HG02870 (cell line): ENCODE data around the gene DYNLT2.

Experiments
- ATAC-seq: cut with Tn5 transposase; IDR thresholded peaks from one replicate; pipeline ENCODE4 v1.9.1; 2021; ENCODE audit warnings: mild to moderate bottlenecking, moderate library complexity; ENCODE audit not compliant: unreplicated experiment

DYNLT2 gene

GRCh38 chr6:169751242-169752073, at the start of gene DYNLT2, which contains the start of gene ERMARD:
Gene DYNLT2 (minus strand): TSS chr6:169751572. CDS start chr6:169751458, 114 bp downstream.
Gene ERMARD (plus strand): TSS chr6:169751622. CDS start chr6:169751658, 36 bp downstream.
- ATAC-seq = peak; percentile 88

DNA sequence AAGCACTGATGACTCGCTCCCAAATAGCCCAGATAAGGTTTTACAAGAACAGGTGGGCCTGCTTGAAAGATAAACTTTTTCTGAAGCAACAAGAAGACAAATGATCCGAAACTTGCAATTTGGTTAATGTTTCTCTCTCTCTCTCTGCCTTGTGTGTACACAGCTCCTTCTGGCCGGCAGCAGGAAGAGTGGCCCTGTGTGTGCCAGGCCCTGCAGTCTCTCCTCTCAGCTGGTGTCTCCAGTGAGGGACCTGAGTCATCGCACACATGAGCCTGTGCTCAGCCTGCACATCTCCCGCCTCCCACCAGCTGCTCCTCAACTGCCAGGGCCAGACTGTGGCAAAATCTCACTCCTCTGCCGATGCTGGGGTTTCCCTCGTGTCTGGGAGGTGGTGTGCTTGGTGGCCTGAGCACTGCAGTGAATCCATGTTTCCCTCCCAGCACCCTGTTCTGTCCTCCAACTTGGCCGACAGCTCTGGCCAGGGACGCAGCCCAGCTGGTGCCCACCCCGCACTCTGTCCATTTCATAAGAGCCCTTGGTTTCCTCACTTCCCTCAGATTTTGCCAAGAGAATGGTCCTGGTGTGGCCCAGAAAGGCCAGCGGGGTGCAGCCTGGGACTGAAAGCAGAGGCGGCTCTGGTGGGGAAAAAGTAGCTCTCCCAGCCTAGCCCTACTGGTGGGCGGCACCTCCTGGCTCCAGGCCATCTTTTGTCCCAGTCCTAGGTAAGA, 49.5 kb upstream of the DYNLT2 start:
- ATAC-seq = no peak

DNA sequence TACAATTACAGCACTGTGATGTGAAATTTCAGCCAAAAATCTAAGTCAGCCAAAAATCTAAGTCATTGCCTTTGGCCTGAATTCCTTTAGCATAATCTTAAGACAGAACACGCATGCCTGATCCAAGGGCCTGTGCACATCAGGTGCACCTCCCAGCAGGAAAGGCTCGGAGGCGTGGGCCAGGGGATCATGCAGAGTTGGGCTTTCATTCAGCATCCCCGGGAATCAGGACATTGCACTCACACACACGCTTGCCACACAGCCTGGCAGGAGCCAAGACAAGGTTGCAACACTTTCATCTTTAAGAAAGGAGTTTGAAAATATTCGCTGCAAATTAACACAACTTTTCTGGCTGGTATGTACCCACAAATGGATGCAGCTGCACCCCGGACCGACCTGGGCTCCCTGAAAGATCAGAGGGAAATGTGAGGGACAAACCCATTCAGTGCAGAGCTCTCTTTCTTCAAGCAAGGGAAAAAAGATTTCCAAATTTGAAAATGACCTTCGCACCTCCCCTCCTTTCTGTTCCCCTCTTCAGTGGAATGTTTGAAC, 48.8 kb upstream of the DYNLT2 start:
- ATAC-seq = no peak

- ATAC-seq = no peak
These were observed 48.1 kb upstream of the DYNLT2 start for GRCh38 chr6:169799474-169799926.

DNA sequence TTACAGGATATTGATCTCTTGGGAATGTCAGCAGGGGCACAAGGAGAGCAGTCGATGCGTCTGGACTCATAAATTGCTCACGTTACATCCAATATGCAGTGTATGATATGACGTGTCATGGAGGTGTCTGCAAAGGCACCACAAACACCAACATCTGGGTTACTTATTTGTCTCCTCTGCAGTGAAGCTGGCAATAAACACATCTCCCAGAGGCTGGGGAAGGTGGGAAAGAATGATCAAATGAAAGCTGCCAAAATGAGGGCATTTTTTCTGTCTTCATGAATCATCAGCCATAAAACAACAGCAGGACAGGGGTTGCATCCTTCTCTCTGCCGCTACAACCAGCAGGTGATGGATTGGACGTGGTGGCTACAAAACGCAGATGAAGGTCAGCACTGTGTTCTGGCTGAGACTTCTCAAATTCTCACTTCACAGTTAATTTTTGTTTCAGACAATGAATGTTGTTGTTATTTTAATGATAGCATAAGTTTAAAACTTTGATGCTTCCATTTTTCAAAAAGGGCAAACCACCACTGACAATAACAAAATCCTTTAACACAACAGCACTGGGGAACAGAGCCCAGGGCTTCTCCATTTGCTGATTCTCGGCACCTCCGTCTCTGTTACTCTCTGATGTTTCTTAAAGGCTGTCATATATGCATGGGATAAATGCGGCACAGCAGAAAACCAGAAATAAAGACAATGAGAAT, 47.5 kb upstream of the DYNLT2 start:
- ATAC-seq = no peak

- no peak for ATAC-seq
These were observed 43.8 kb upstream of the DYNLT2 start for GRCh38 chr6:169795196-169795595.

DNA sequence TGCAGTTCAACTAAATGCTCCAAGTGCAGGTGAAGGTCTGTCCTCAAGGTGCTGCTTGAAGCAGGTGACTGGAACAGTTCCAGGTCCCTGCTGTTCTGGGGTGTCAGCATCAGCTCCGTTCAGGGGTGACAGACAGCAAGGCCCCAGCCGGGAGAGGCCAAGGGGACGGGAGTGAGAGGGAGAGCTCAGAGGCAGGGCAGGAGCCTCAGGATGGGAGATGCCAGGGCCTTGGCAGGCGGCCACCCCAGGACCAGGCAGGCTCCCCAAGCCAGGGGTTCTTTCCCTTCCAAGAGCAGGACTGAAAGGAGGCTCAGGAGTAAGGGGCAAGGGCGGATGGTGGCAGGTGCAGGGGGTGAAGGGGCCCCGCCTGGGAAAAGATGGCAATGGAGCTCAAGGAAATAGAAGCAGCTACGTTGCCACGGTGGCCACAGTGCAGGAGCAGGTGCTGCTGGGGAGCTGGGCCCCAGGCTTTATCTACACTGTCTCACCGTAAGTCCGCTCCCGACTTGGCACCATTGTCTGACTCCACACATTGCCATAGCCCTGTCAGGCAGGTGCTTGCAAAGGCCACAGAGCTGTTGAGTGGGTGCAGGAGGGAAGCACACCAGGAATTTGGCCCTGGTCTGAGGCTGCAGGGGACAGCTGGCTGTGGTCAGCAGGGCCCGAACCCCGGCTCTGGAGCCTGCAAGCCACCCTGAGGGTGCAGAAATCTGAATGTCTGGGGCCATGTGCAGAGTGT, 43.1 kb upstream of the DYNLT2 start:
- ATAC-seq = no peak

GRCh38 chr6:169793408-169793807, 42.0 kb upstream of the DYNLT2 start:
- no peak for ATAC-seq

DNA sequence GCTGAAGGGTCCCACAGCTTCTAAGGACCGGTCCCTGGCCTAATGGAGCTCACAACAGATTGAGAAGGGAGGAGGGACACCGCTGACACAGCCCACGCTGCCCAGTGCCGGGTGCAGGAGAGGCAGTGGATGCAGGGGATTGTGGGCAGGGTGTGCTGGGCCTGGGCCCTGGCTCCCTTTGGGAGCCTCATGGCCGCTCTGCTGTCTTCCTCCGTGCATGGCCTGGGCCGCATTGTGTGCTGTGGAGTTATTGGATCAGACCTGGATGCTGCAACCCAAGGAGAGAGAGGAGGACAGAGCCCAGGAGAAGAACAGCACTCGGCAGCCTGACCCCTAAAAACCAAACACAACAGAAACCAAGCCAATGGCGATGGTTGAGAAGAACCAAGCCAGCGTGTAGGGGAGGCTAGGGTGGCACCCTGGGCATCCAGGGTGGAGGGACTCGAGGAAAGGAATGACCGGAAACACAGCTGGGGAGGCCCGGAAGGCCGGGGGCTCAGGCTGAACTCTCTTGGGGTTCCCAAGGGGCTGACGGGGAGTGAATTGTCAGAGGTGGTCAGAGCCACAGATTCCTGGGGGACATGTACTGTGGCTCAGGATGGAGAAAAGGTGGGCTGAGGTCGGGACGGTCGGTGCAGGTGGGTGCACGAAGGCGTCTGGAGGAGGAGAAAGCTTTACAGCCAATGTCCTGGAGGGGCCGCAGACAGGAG, 41.1 kb upstream of the DYNLT2 start:
- no peak for ATAC-seq

DNA sequence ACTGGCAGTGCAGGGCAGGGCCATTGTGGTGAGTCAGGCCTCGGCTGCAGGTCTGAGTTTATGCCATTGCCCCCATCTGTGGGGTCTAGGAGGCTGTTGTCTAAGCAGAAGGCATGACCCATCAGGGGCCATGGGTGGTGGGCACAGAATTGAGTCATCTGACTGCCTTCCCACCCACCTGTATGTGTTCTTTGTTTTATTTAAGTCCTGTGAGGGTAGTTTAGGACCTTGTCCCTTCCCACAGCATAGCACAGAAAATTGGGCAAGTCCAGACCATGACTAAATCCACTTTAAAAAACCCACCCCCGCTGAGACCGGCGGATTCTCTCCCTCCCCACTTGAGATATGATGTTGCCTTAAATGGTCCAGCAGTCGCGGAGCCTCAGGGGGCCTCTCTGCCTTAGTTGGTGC, 40.4 kb upstream of the DYNLT2 start:
- ATAC-seq = no peak

DNA sequence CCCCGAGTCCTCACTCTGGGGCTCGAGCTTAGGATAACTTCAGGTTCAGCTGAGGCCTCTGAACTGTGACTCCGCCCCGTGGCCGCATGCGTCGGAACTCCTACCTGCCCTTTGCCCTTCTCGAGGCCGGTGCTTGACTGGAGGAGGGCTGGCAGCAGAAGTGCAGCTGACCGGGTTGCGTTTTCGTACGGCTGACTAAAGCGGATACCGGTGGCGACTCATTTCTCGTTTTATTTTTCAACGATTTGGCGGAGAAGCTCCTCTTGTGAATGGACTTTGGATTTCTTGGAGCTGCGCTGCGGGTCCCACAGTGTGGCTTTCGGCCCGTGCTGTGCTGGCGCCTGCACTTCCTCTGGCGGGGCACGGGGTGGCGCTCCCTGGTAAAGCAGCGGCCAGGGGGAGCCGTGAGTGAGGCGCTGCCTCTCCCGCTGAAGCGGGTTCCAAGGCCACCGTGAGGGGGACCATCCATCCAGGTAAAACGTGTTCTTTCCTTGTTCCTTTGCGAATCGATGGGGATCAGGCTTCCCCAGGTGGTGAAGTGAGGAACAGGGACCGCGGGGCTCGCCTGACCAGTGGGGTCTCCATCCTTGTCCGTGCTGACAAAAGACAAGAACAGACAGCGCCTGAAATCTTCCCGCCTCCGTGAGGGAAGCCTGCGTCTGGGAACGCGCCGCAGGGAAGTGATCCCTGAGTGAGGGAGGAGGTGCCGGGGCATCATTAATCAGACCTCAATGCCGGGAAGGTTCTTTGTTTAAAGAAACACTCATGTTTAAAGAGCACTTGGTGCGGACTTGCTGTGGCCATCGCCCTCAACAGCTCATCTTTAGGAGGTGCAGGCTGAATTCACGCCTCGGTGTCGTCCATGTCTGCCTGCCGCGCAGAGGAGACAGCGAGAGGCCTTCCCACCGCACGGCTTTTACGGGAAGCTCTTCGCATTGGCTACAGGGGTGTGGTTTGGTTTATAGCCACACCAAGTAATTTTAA, 38.9 kb upstream of the DYNLT2 start:
- ATAC-seq = peak; percentile 93

DNA sequence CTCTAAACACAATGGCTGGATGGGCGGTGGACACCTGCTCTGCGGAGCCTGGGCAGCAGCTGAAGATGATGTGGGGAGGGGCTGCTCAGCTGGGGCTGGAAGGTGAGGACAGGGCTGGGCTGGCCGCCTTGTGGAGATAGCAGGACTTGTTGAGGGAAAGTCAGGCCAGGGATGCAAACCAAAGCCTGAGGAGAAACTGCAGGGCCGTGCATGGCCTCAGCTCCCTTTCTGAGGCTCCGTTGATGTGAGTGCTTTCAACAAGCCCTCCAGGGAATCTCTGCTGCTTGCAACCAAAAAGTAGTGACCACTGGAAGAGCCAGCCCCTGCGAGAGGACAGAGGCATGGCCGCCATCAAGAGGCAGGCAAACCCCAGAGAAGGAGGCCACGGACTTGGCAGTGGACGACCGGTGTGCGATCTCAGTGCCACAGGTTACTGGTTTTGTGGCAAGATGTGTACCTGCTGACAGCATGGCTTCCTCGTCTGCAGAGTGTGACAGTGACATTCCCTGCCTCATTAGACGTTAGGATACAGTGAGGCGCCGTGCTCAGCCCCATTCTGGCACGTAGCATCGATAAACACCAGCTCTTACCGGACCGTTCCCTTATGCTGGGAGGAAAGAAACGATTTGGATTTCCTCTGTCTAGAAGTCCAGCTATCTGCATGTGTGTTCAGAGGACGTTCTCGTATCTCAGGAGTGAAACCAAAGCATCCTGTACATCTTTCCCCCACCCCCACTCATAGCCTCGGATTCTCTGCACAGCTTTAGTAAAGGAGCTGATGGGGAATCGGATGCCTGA, 38.0 kb upstream of the DYNLT2 start:
- ATAC-seq = no peak

- ATAC-seq = no peak
These were observed 37.4 kb upstream of the DYNLT2 start for GRCh38 chr6:169788809-169789145.

DNA sequence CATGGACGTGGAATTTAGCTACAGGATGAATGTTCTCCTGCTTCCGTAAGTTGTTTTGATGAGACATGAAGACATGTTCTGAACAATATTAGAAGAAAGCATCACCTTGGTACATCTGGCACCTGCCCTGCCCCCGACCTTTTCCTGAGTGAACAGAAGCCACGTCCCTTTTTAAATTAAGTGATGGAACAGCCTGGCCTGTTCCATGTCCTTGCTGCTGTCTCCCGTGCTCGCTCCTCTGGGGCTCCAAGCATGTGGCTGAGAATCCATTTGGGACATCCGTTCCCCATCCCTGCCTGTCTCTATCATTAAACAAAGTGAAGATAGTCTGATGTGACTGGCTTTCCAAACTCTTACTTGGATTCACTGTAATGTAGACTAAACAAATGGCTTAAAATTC, 36.4 kb upstream of the DYNLT2 start:
- no peak for ATAC-seq

DNA sequence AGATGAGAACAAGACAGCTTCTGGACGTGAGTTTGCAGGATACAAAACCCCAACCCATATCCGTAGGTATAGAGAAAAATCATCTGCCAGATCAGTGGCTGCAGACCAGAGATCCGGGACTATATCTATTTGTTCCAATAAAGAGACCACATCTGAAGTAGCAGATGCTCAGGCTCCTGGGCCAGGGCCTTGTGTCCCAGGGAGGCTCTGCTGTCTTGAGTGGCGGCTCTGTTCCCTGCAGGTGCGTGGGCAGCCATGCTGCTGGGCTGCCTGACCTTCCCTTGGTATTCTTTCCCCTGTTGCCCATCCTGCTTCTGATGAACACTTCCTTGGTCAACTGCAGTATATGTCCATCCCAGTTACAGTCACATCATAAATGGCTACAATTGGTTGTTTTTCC, 35.0 kb upstream of the DYNLT2 start:
- ATAC-seq = no peak

DNA sequence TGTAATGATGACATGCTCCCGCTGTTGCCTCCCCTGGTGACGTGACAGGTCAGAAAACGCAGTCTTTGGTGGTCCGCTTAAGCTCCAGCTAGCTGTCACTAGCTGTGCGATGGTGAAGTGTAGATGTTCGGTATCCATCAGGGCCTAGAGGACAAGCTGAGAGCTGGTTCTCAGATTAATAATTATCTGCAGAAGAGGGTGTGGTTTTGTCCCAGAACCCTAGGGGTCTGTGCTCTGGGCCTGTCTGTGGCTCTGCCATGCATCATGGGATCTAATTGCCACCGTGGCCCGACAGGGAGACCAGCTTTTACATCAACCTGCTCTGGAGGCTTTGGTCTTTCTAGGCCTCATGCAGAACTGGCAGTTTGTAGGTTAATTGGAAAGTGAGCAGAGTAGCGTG, 34.2 kb upstream of the DYNLT2 start:
- ATAC-seq = no peak

- no peak for ATAC-seq
These were observed 33.5 kb upstream of the DYNLT2 start for GRCh38 chr6:169784821-169785340.
